ENCODE results near the gene TMTC3. TPM values are rescaled to one million over a fixed set of nuclear protein-coding genes. Genes with fewer than 3 reads are reported as not detected.

Gene TMTC3
- total RNA-seq, 4 donors from 2014 or later = 23.3 to 60.9 (median 32.8) TPM

DNA sequence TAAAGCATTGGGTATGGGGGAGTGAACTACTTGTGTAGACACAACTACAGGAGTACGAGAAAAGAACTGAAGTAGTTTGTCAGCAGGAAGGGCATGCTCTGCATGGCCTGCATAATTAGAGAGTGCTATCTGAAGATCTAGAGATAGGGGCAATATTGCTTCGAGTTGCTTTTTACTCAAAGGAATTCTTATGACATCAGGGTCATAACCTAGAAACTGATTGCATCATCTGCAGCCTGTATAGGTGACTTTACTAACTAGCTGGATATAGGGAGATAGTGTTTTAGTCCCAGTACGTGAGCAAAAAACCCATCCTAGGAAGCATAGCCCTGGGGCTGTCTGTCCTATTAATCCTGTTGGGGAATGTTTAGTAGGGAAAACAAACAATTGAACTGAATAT is 39.8 kb downstream of the TMTC3 start:
- H3K27ac ChIP-seq = no peak overlapping the region
- no peaks in the 10 kb centered on the region for H3K4me1 ChIP-seq
- TF ChIP-seq, protein P1, sequence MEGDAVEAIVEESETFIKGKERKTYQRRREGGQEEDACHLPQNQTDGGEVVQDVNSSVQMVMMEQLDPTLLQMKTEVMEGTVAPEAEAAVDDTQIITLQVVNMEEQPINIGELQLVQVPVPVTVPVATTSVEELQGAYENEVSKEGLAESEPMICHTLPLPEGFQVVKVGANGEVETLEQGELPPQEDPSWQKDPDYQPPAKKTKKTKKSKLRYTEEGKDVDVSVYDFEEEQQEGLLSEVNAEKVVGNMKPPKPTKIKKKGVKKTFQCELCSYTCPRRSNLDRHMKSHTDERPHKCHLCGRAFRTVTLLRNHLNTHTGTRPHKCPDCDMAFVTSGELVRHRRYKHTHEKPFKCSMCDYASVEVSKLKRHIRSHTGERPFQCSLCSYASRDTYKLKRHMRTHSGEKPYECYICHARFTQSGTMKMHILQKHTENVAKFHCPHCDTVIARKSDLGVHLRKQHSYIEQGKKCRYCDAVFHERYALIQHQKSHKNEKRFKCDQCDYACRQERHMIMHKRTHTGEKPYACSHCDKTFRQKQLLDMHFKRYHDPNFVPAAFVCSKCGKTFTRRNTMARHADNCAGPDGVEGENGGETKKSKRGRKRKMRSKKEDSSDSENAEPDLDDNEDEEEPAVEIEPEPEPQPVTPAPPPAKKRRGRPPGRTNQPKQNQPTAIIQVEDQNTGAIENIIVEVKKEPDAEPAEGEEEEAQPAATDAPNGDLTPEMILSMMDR (IDR thresholded peaks at IDR 0.05) = no peak
- TF ChIP-seq POLR2A (IDR thresholded peaks at IDR 0.05) = no peak
- no peaks in the 10 kb centered on the region for H3K9me3 ChIP-seq
- DNase-seq = no peak
- intact Hi-C loops (cut with DNase I) = no loop called here
- peaks cover 0 to 87% (median 16%) of the 10 kb centered on the region in 3 donors for H3K36me3 ChIP-seq
- no peak overlapping the region for H3K4me3 ChIP-seq
- H3K27me3 ChIP-seq = no peaks in the 10 kb centered on the region
- WGBS, 2 donors = 89 to 91% methylated on average over 3 of the region's 3 CpGs

DNA sequence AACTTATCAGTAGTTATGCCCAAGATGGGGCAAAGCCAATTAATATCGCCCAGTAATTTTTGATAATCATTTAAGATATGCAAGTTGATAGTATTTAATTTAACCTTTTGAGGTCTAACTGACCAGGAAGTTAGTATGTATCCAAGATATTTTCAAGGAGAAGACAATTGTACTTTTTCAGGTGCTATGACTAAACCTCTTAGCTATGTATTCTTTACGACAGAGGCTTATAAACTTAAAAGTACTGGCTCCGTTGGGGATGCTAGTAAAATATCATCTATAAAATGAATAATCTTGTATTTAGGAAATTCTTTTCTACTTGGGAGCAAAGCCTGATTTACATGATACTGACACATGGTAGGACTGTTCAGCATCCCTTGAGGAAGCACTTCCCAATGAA is 40.3 kb downstream of the TMTC3 start:
- no peak for TF ChIP-seq POLR2A (IDR thresholded peaks at IDR 0.05)
- TF ChIP-seq, protein P1 (IDR thresholded peaks at IDR 0.05) = no peak
- intact Hi-C loops (cut with DNase I) = no loop called here
- Histone ChIP-seq H3K27ac (no peak overlapping the region), H3K4me1 (no peaks in the 10 kb centered on the region), H3K4me3 (no peak overlapping the region), H3K36me3 (peaks cover 0 to 82% (median 11%) of the 10 kb centered on the region in 3 donors), H3K9me3 (no peaks in the 10 kb centered on the region), H3K27me3 (no peaks in the 10 kb centered on the region)
- no peak for DNase-seq
- 87 to 88% methylated on average over 3 of the region's 3 CpGs for WGBS, 2 donors

DNA sequence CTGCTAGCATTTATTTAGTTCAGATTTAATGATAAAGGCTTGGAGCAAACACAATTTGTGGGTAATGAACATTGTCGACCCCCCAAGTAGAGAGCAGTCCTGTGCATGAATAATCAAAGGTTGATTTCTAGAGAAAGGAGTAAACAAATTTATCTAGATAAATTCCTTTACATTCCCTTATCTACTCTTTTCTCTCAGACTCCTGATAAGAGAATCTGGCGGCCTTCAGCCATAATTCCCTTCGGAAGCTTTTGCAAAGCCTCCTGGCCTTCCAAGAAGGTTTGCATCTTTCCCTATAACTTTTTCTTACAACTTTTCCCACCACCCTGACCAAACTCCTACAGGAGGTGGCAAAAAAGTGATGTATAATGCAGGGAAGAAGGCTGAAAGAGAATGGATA is 42.1 kb downstream of the TMTC3 start:
- WGBS, 2 donors = 90 to 92% methylated on average over 3 of the region's 3 CpGs
- H3K27me3 ChIP-seq = no peaks in the 10 kb centered on the region
- H3K36me3 ChIP-seq = peaks cover 0 to 68% (median 10%) of the 10 kb centered on the region in 3 donors
- no peak overlapping the region for H3K27ac ChIP-seq
- intact Hi-C loops (cut with DNase I) = no loop called here
- H3K9me3 ChIP-seq = no peaks in the 10 kb centered on the region
- H3K4me1 ChIP-seq = no peaks in the 10 kb centered on the region
- no peak overlapping the region for H3K4me3 ChIP-seq
- DNase-seq = no peak
- TF ChIP-seq, protein P1 (IDR thresholded peaks at IDR 0.05) = no peak
- TF ChIP-seq POLR2A (IDR thresholded peaks at IDR 0.05) = no peak

DNA sequence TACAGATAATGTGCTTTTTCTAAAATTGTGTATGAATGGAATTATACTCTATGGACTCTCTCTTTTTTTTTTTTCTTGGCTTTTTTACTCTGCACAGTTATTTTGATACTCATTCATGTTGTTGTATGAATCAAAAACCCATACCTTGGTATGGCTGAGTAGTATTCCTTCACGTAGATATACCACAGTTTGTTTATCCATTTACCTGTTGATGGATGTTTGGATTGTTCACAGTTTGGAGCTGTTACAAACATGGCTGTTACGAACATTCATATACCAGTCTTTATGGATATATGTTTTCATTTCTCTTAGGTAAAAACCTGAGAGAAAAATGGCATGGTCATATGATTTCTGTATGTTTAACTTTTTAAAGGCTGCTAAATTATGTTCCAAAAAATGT is 43.2 kb downstream of the TMTC3 start:
- TF ChIP-seq, protein P1 (IDR thresholded peaks at IDR 0.05) = no peak
- TF ChIP-seq POLR2A (IDR thresholded peaks at IDR 0.05) = no peak
- H3K36me3 ChIP-seq = peaks cover 0 to 61% (median 7%) of the 10 kb centered on the region in 3 donors

DNA sequence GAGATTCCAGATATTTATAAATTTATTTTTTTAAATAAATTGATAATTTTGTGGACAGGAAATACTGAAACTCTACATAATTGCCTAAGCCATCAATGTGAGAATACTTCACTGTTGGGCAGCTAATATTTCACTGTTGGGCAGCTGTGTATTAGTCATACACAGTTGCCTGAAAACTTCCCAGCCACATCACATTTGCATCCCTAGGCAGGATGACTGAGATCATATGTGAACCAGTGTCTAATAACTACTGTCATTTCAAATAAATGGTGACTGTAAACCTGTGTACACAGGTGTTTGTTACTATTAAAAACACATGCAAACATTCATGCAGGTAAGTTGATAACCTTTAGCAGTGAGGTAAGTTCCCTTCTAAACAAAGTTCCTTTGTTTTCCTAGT is 43.9 kb downstream of the TMTC3 start:
- H3K36me3 ChIP-seq = peaks cover 0 to 61% (median 4%) of the 10 kb centered on the region in 3 donors
- no peaks in the 10 kb centered on the region for H3K27me3 ChIP-seq
- H3K27ac ChIP-seq = no peak overlapping the region
- no peaks in the 10 kb centered on the region for H3K9me3 ChIP-seq
- no peak for DNase-seq
- no peak overlapping the region for H3K4me3 ChIP-seq
- H3K4me1 ChIP-seq = no peaks in the 10 kb centered on the region
- intact Hi-C loops (cut with DNase I) = no loop called here
- TF ChIP-seq, protein P1 (IDR thresholded peaks at IDR 0.05) = no peak
- no peak for TF ChIP-seq POLR2A (IDR thresholded peaks at IDR 0.05)

More for the DNA sequence above, 43.2 kb downstream of the TMTC3 start:
- Histone ChIP-seq H3K27me3 (no peaks in the 10 kb centered on the region), H3K27ac (no peak overlapping the region), H3K9me3 (no peaks in the 10 kb centered on the region), H3K4me1 (no peaks in the 10 kb centered on the region), H3K4me3 (no peak overlapping the region)
- no peak for DNase-seq
- intact Hi-C loops (cut with DNase I) = no loop called here
- WGBS, 2 donors = 97 to 100% methylated on average over 2 of the region's 2 CpGs
